GM12892 (cell line): ENCODE results near the gene APBA2.

Source experiments
- POLR2A ChIP-seq: IDR thresholded peaks from 2 replicates; pipeline ENCODE4 v1.6.1; 2011; ENCODE audit warnings: low read depth, low read length, control low read depth
- POLR2AphosphoS5 ChIP-seq: IDR thresholded peaks from 2 replicates; pipeline ENCODE4 v1.6.1; 2011; ENCODE audit warnings: low read depth, low read length, control low read depth
- TAF1 ChIP-seq: IDR thresholded peaks from 2 replicates; pipeline ENCODE4 v1.6.1; 2011; ENCODE audit warnings: low read depth, mild to moderate bottlenecking, control low read depth, low read length, borderline replicate concordance

DNA sequence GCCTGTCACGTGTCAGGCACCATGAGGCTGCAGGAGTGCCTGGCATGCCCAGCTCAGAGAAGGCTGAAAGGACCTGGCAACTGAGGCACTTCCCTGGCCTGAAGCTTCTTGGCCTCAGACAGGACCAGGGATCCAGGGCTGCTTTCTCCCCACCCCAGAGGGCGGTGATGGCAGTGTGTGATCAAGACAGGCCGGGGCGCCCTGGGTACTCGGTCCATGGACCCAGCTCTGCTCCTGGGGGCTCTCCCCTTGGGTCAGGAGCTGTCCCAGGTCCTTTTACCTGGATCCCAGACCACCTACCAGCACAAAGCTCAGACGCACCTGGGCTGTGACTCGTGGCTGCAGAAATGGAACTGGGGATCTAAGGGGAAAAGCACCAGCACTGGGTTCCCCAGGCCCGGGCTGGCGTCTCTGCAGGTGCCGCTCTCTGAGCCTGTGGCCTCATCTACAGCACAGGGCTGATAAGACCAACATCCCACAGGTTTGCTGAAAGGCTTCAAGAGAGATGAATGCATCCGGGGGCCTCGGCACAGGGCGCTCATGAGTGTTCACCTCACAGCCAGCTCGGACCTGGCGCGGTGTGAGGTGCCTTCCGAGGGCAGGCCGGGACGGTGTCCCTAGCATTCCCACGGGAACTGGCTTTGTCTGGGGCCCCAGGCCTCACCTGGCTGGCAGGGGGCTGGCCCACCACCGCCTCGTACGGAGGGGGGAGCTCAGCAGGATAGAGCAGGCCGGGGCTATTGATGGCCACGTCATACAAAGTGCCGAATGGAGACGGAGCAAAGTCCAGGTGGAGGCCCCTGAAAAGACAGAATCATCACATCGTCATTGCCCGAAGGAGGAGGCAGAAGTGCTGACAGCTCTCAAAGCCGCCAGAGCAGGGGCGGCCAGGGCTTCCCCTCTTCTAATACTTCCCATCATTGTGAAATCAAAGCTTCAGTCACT lies 250.2 kb downstream of the APBA2 start:
- TF ChIP-seq POLR2AphosphoS5 (no peak), POLR2A (no peak), TAF1 (no peak)
